Astrocyte (in vitro differentiated cells and primary cell): ENCODE data around the gene PDE1C. TPM values are rescaled to one million over a fixed set of nuclear protein-coding genes. Genes with fewer than 3 reads are reported as not detected.
A peak's percentile ranks its signal among the peaks of the same experiment; 100 is the strongest.
"Not testable (repeated sequence)": the region's sequence is repeated elsewhere in the genome, so short reads cannot be mapped to it uniquely, and the experiment has no call there.

ENCODE experiments used
- DNase-seq: peaks from one replicate; pipeline ENCODE4 v3.0.0-alpha.2; 2010; ENCODE audit warnings: low read depth
- FAIRE-seq: peaks from 2 replicates; lab custom pipeline; 2011; peaks lifted over from hg19 to GRCh38; lab: Jason Lieb, UNC
- H2AFZ ChIP-seq: 2 replicates; pipeline ENCODE4 v1.6.0; 2012; ENCODE audit warnings: low read depth, low read length, inconsistent platforms
- H3K27ac ChIP-seq: 2 replicates; pipeline ENCODE4 v1.5.1; 2011; ENCODE audit warnings: low read depth, low read length, inconsistent platforms
- H3K27me3 ChIP-seq: 2 replicates; pipeline ENCODE4 v1.6.0; 2011; ENCODE audit warnings: low read length, inconsistent platforms; ENCODE audit not compliant: insufficient read depth
- H3K36me3 ChIP-seq: 2 replicates; pipeline ENCODE4 v1.5.1; 2011; ENCODE audit warnings: low read length, inconsistent platforms; ENCODE audit not compliant: insufficient read depth
- H3K4me1 ChIP-seq: 2 replicates; pipeline ENCODE4 v1.5.1; 2011; ENCODE audit warnings: low read length, inconsistent platforms; ENCODE audit not compliant: insufficient read depth
- H3K4me2 ChIP-seq: 2 replicates; pipeline ENCODE4 v1.6.0; 2012; ENCODE audit warnings: low read length, inconsistent platforms
- H3K4me3 ChIP-seq: 2 replicates; pipeline ENCODE4 v1.5.1; 2011; ENCODE audit warnings: low read depth, mild to moderate bottlenecking, low read length, inconsistent platforms; ENCODE audit not compliant: insufficient read depth
- H3K79me2 ChIP-seq: 2 replicates; pipeline ENCODE4 v1.6.0; 2012; ENCODE audit warnings: mild to moderate bottlenecking, low read length, inconsistent platforms; ENCODE audit not compliant: insufficient read depth
- H3K9ac ChIP-seq: 2 replicates; pipeline ENCODE4 v1.6.0; 2012; ENCODE audit warnings: mild to moderate bottlenecking, low read length, inconsistent platforms
- H3K9me3 ChIP-seq: 2 replicates; pipeline ENCODE4 v1.5.1; 2012; ENCODE audit warnings: low read depth, mild to moderate bottlenecking, low read length, inconsistent platforms; ENCODE audit not compliant: insufficient read depth
- H4K20me1 ChIP-seq: 2 replicates; pipeline ENCODE4 v1.6.0; 2012; ENCODE audit warnings: low read length, inconsistent platforms; ENCODE audit not compliant: insufficient read depth
- H3K27ac Mint-ChIP-seq: one replicate; pipeline ENCODE4 v1.8.0; 2021; ENCODE audit warnings: mild to moderate bottlenecking, mixed read lengths; ENCODE audit not compliant: unreplicated experiment
- H3K27me3 Mint-ChIP-seq: one replicate; pipeline ENCODE4 v1.8.0; 2021; ENCODE audit warnings: low read depth, mixed read lengths; ENCODE audit not compliant: unreplicated experiment
- H3K36me3 Mint-ChIP-seq: one replicate; pipeline ENCODE4 v1.8.0; 2021; ENCODE audit warnings: low read depth, mixed read lengths; ENCODE audit not compliant: unreplicated experiment
- H3K4me1 Mint-ChIP-seq: one replicate; pipeline ENCODE4 v1.8.0; 2021; ENCODE audit warnings: low read depth, mixed read lengths; ENCODE audit not compliant: unreplicated experiment
- H3K4me3 Mint-ChIP-seq: one replicate; pipeline ENCODE4 v1.8.0; 2021; ENCODE audit warnings: mild to moderate bottlenecking, moderate library complexity, mixed read lengths; ENCODE audit not compliant: unreplicated experiment
- H3K9me3 Mint-ChIP-seq: one replicate; pipeline ENCODE4 v1.8.0; 2021; ENCODE audit warnings: mild to moderate bottlenecking, mixed read lengths; ENCODE audit not compliant: unreplicated experiment
- CTCF ChIP-seq: IDR thresholded peaks from 2 replicates; pipeline ENCODE4 v1.5.1; 2011; ENCODE audit warnings: low read depth, mild to moderate bottlenecking, inconsistent platforms, low read length, moderate library complexity; ENCODE audit not compliant: insufficient read depth
- EZH2 ChIP-seq: IDR thresholded peaks from 2 replicates; pipeline ENCODE4 v1.6.1; 2012; ENCODE audit warnings: mild to moderate bottlenecking, low read length, inconsistent platforms; ENCODE audit not compliant: insufficient read depth
- total RNA-seq: library from RNA; stranded (reverse); gene quantifications from 2 replicates; pipeline ENCODE4 v1.2.1, GENCODE V29; 2021

The PDE1C gene
- total RNA-seq, 1 donor from 2014 or later, result 31.6 TPM

- Histone ChIP-seq H3K4me1 (no peaks in the 10 kb centered on the region), H3K27ac (no peak overlapping the region), H3K9ac (no peak overlapping the region), H3K4me2 (no peak overlapping the region), H3K79me2 (peaks cover 14% of the 10 kb centered on the region), H2AFZ (no peak overlapping the region), H3K36me3 (peaks cover 3% of the 10 kb centered on the region), H3K27me3 (no peaks in the 10 kb centered on the region), H3K9me3 (no peaks in the 10 kb centered on the region), H4K20me1 (no peaks in the 10 kb centered on the region), H3K4me3 (no peak overlapping the region)
- peaks cover 13% of the 10 kb centered on the region for H3K36me3 Mint-ChIP-seq
- H3K27ac Mint-ChIP-seq, result no peak overlapping the region
- DNase-seq (no peak), FAIRE-seq (no peak)
- H3K9me3 Mint-ChIP-seq, result peaks cover 3% of the 10 kb centered on the region
- H3K27me3 Mint-ChIP-seq, result no peaks in the 10 kb centered on the region
- TF ChIP-seq EZH2 (no peak), CTCF (no peak)
- peaks cover 15% of the 10 kb centered on the region for H3K4me1 Mint-ChIP-seq
- no peak overlapping the region for H3K4me3 Mint-ChIP-seq
Observed at GRCh38 chr7:32020551-32021159, 49.6 kb downstream of the PDE1C start.

- peaks cover 3% of the 10 kb centered on the region for H3K79me2 ChIP-seq
- peak; percentile 53 for DNase-seq
- peak overlapping the region; percentile 7 for H3K4me2 ChIP-seq
- H3K9me3 Mint-ChIP-seq, result peaks cover 3% of the 10 kb centered on the region
- peaks cover 15% of the 10 kb centered on the region for H3K4me1 Mint-ChIP-seq
- no peak for TF ChIP-seq EZH2
- no peak for TF ChIP-seq CTCF
- H3K4me3 Mint-ChIP-seq, result no peak overlapping the region
- peak overlapping the region; percentile 21 for H2AFZ ChIP-seq
- peaks cover 8% of the 10 kb centered on the region for H3K36me3 Mint-ChIP-seq
- no peaks in the 10 kb centered on the region for H3K27me3 Mint-ChIP-seq
- H3K4me1 ChIP-seq, result no peaks in the 10 kb centered on the region
- H3K9me3 ChIP-seq, result no peaks in the 10 kb centered on the region
- no peak overlapping the region for H3K27ac ChIP-seq
- H3K9ac ChIP-seq, result no peak overlapping the region
- no peaks in the 10 kb centered on the region for H4K20me1 ChIP-seq
- no peak for FAIRE-seq
- H3K4me3 ChIP-seq, result no peak overlapping the region
- peak overlapping the region; percentile 55 for H3K27ac Mint-ChIP-seq
- H3K36me3 ChIP-seq, result peaks cover 3% of the 10 kb centered on the region
- H3K27me3 ChIP-seq, result no peaks in the 10 kb centered on the region
Observed at GRCh38 chr7:32018845-32019578, 51.2 kb downstream of the PDE1C start.

DNA sequence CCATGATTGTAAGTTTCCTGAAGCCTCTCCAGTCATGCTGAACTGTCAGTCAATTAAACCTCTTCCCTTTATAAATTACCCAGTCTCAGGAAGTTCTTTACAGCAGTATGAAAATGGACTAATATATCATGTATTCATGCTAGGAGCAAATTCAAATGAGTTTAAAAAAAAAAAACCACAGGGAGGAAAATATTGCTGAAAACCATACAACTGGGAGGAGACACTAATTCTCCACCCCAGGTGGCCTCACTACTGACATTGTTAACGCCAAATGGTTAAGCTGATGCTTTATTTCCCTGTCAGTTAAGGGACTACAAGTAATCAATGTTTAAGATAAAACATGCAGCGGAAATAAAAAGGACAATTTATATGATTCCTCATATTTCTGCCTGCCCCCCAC, 55.1 kb downstream of the PDE1C start:
- Mint-ChIP-seq H3K27ac (no peak overlapping the region), H3K36me3 (peaks cover 9% of the 10 kb centered on the region), H3K4me3 (no peak overlapping the region), H3K9me3 (peaks cover 14% of the 10 kb centered on the region), H3K27me3 (no peaks in the 10 kb centered on the region), H3K4me1 (peaks cover 18% of the 10 kb centered on the region)
- Histone ChIP-seq H3K36me3 (peaks cover 3% of the 10 kb centered on the region), H3K9ac (no peak overlapping the region), H3K9me3 (no peaks in the 10 kb centered on the region), H3K27ac (no peak overlapping the region), H3K4me1 (no peaks in the 10 kb centered on the region), H3K4me2 (no peak overlapping the region), H2AFZ (no peak overlapping the region), H3K4me3 (no peak overlapping the region), H3K27me3 (no peaks in the 10 kb centered on the region), H3K79me2 (no peaks in the 10 kb centered on the region), H4K20me1 (no peaks in the 10 kb centered on the region)
- TF ChIP-seq EZH2, result no peak
- TF ChIP-seq CTCF, result no peak
- no peak for FAIRE-seq
- DNase-seq, result no peak

GRCh38 chr7:32013471-32013870, 56.7 kb downstream of the PDE1C start:
- H3K36me3 ChIP-seq, FAIRE-seq, H3K9me3 ChIP-seq, H3K4me1 ChIP-seq, H3K36me3 Mint-ChIP-seq, H3K4me3 Mint-ChIP-seq, H3K4me1 Mint-ChIP-seq, H3K27me3 ChIP-seq, H3K9ac ChIP-seq, H3K27me3 Mint-ChIP-seq, H3K79me2 ChIP-seq, H4K20me1 ChIP-seq, H3K27ac ChIP-seq, H3K4me3 ChIP-seq, H2AFZ ChIP-seq, H3K4me2 ChIP-seq, H3K27ac Mint-ChIP-seq: not testable (repeated sequence)
- H3K9me3 Mint-ChIP-seq, result peaks cover 14% of the 10 kb centered on the region
- DNase-seq, result peak; percentile 34
